Duodenal mucosa (tissue), 2 donors: ENCODE results near the gene GUCA2A.

ENCODE experiments used
- H3K27ac ChIP-seq: one replicate; pipeline ENCODE4 v1.7.0; 2013; ENCODE audit warnings: low read depth, low read length
- H3K27me3 ChIP-seq, 2 donors: one replicate each; pipeline ENCODE4 v1.7.0; 2013; ENCODE audit warnings: low read length in 2 of 2, control low read depth in 1 of 2; ENCODE audit not compliant: insufficient read depth in 2 of 2, control insufficient read depth in 1 of 2
- H3K36me3 ChIP-seq, 2 donors: one replicate each; pipeline ENCODE4 v1.7.0; 2013; ENCODE audit warnings: low read length in 2 of 2, control low read depth in 1 of 2; ENCODE audit not compliant: insufficient read depth in 2 of 2, control insufficient read depth in 1 of 2
- H3K4me1 ChIP-seq, 2 donors: one replicate each; pipeline ENCODE4 v1.7.0; 2013; ENCODE audit warnings: low read length in 2 of 2, control low read depth in 1 of 2; ENCODE audit not compliant: insufficient read depth in 2 of 2, control insufficient read depth in 1 of 2
- H3K4me3 ChIP-seq, 2 donors: one replicate each; pipeline ENCODE4 v1.7.0; 2013; ENCODE audit warnings: low read length in 2 of 2, low read depth in 1 of 2
- H3K9ac ChIP-seq, 2 donors: one replicate each; pipeline ENCODE4 v1.7.0; 2013; ENCODE audit warnings: low read length in 2 of 2, low read depth in 1 of 2
- H3K9me3 ChIP-seq, 2 donors: one replicate each; pipeline ENCODE4 v1.7.0; 2013; ENCODE audit warnings: low read length in 2 of 2, control low read depth in 1 of 2; ENCODE audit not compliant: control insufficient read depth in 1 of 2

The GUCA2A gene

GRCh38 chr1:42178249-42178648 lies 13.7 kb upstream of the GUCA2A start:
- Histone ChIP-seq H3K4me1 (peaks cover under 1 to 6% of the 10 kb centered on the region in 2 donors), H3K9ac (no peak overlapping the region), H3K27me3 (no peaks in the 10 kb centered on the region), H3K9me3 (no peaks in the 10 kb centered on the region), H3K4me3 (no peak overlapping the region), H3K36me3 (peaks cover 5 to 24% of the 10 kb centered on the region in 2 donors), H3K27ac (no peak overlapping the region)

GRCh38 chr1:42177541-42177981 lies 13.0 kb upstream of the GUCA2A start:
- peaks cover 7 to 13% of the 10 kb centered on the region in 2 donors for H3K4me1 ChIP-seq
- peaks cover 5 to 24% of the 10 kb centered on the region in 2 donors for H3K36me3 ChIP-seq
- no peak overlapping the region for H3K27ac ChIP-seq
- no peak overlapping the region for H3K4me3 ChIP-seq
- H3K27me3 ChIP-seq = no peaks in the 10 kb centered on the region
- H3K9ac ChIP-seq = no peak overlapping the region
- H3K9me3 ChIP-seq = no peaks in the 10 kb centered on the region

GRCh38 chr1:42176902-42177519 lies 12.5 kb upstream of the GUCA2A start:
- Histone ChIP-seq H3K9ac (no peak overlapping the region), H3K4me1 (peaks cover 12 to 18% of the 10 kb centered on the region in 2 donors), H3K4me3 (no peak overlapping the region), H3K36me3 (peaks cover 5 to 21% of the 10 kb centered on the region in 2 donors), H3K27ac (no peak overlapping the region), H3K9me3 (no peaks in the 10 kb centered on the region), H3K27me3 (no peaks in the 10 kb centered on the region)

- Histone ChIP-seq H3K4me3 (no peak overlapping the region), H3K4me1 (peaks cover 19 to 33% of the 10 kb centered on the region in 2 donors), H3K36me3 (peaks cover 0 to 11% of the 10 kb centered on the region in 2 donors), H3K9ac (no peak overlapping the region), H3K9me3 (no peaks in the 10 kb centered on the region), H3K27me3 (no peaks in the 10 kb centered on the region), H3K27ac (no peak overlapping the region)
Measured at GRCh38 chr1:42175314-42176054, 10.9 kb upstream of the GUCA2A start.

- no peak overlapping the region for H3K9ac ChIP-seq
- H3K9me3 ChIP-seq = no peaks in the 10 kb centered on the region
- no peak overlapping the region for H3K27ac ChIP-seq
- no peak overlapping the region for H3K4me3 ChIP-seq
- peaks cover 19 to 37% of the 10 kb centered on the region in 2 donors for H3K4me1 ChIP-seq
- no peaks in the 10 kb centered on the region for H3K27me3 ChIP-seq
- H3K36me3 ChIP-seq = no peaks in the 10 kb centered on the region
Measured at GRCh38 chr1:42173961-42174735, 9.6 kb upstream of the GUCA2A start.

GRCh38 chr1:42173155-42173933 lies 8.8 kb upstream of the GUCA2A start:
- no peak overlapping the region for H3K9ac ChIP-seq
- no peak overlapping the region for H3K4me3 ChIP-seq
- H3K4me1 ChIP-seq = peaks cover 19 to 38% of the 10 kb centered on the region in 2 donors
- H3K36me3 ChIP-seq = no peaks in the 10 kb centered on the region
- no peaks in the 10 kb centered on the region for H3K27me3 ChIP-seq
- no peaks in the 10 kb centered on the region for H3K9me3 ChIP-seq
- no peak overlapping the region for H3K27ac ChIP-seq

- H3K4me1 ChIP-seq = peaks cover 24 to 44% of the 10 kb centered on the region in 2 donors
Measured at GRCh38 chr1:42172381-42173133, 8.0 kb upstream of the GUCA2A start.

GRCh38 chr1:42171679-42172266 lies 7.2 kb upstream of the GUCA2A start:
- no peak overlapping the region for H3K27ac ChIP-seq
- H3K4me1 ChIP-seq = peaks cover 27 to 46% of the 10 kb centered on the region in 2 donors
- no peak overlapping the region for H3K4me3 ChIP-seq
- H3K9me3 ChIP-seq = no peaks in the 10 kb centered on the region
- no peak overlapping the region for H3K9ac ChIP-seq
- H3K36me3 ChIP-seq = no peaks in the 10 kb centered on the region
- H3K27me3 ChIP-seq = no peaks in the 10 kb centered on the region

More at GRCh38 chr1:42172381-42173133, 8.0 kb upstream of the GUCA2A start:
- Histone ChIP-seq H3K36me3 (no peaks in the 10 kb centered on the region), H3K27ac (no peak overlapping the region), H3K9ac (no peak overlapping the region), H3K4me3 (no peak overlapping the region), H3K27me3 (no peaks in the 10 kb centered on the region), H3K9me3 (no peaks in the 10 kb centered on the region)
